Mononuclear cell (primary cell): Measurements from ENCODE around the gene DNASE2B. TPM values are rescaled to one million over a fixed set of nuclear protein-coding genes. Genes with fewer than 3 reads are reported as not detected.

Experiments
- H3K27me3 ChIP-seq: 2 replicates; pipeline ENCODE4 v1.6.0; 2011; ENCODE audit warnings: low read length, control low read depth; ENCODE audit not compliant: insufficient read depth
- H3K4me1 ChIP-seq: 2 replicates; pipeline ENCODE4 v1.5.1; 2011; ENCODE audit warnings: mild to moderate bottlenecking, low read length, control low read depth; ENCODE audit not compliant: insufficient read depth
- H3K4me3 ChIP-seq: 2 replicates; pipeline ENCODE4 v1.5.1; 2011; ENCODE audit warnings: mild to moderate bottlenecking, low read length, moderate library complexity
- H3K9me3 ChIP-seq: 2 replicates; pipeline ENCODE4 v1.5.1; 2011; ENCODE audit warnings: low read depth, mild to moderate bottlenecking, control low read depth, low read length
- total RNA-seq: library from RNA; depleted of rRNA; stranded (reverse); fragments of >200 nt; gene quantifications from one replicate; pipeline ENCODE4 v1.2.3, GENCODE V29; 2012

The DNASE2B gene
- total RNA-seq, 1 donor, result not detected

DNA sequence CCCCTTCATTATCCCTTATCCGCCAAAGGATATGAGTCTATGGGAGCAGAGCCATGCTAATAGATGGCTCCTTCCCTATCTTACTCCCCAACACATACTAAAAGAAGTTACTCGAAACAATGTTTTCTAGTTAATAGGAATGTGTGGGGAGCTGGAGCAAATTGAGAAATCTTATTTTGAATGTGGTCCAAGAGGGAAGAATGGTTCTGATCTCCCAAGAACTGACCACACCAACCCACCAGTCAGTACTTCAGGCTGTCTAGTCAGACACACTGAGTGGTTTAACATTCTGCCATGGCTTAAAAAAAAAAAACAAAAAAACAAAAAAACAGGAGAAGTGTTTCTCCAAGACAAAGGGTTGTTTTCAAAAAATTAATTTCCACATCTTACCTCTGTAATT, 31.5 kb upstream of the DNASE2B start:
- H3K27me3 ChIP-seq, result no peaks in the 10 kb centered on the region
- H3K4me3 ChIP-seq, result no peak overlapping the region
- H3K9me3 ChIP-seq, result no peaks in the 10 kb centered on the region
- no peaks in the 10 kb centered on the region for H3K4me1 ChIP-seq

- Histone ChIP-seq H3K4me3 (no peak overlapping the region), H3K27me3 (no peaks in the 10 kb centered on the region), H3K9me3 (no peaks in the 10 kb centered on the region), H3K4me1 (no peaks in the 10 kb centered on the region)
Observed at GRCh38 chr1:84367219-84367618, 31.1 kb upstream of the DNASE2B start.

DNA sequence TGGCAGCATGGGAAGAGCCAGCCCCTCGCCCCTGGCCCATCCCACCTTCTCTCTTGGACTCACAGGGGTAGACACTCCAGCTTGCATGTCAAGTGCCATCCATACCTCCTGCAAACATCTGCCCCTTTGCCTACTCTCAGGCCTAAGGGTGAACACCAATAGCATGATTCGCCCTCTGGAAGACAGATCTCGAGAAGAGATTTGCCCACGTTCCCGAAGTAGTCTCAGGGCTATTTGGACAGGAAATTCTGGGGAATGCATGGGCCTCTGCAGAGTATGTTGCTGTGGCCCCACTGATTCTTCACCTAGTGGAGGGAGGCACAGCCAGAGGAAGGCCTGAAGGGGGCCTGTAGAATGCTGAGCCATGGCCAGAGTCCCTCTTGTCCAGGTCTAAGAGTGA, 29.8 kb upstream of the DNASE2B start:
- H3K4me3 ChIP-seq, result no peak overlapping the region
- no peaks in the 10 kb centered on the region for H3K4me1 ChIP-seq
- H3K27me3 ChIP-seq, result no peaks in the 10 kb centered on the region
- no peaks in the 10 kb centered on the region for H3K9me3 ChIP-seq

DNA sequence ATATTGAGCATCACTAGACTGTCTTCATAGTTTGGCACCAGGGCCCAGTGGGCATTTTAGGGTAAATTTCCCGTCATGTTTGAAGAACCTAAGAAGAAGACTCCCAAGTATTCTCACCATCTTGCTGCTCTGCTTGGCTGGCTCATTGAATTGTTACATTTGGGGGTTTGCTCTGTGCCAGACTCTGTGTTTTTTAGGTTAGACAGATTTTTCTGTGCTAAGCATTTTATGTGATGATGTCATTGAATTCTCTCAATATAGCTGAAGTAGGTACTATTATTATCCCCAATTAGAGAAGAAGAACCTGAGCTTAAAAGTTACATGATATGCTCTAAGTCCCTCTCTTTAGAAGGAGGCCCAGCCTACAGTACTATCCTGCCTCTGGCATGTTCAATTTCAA, 28.0 kb upstream of the DNASE2B start:
- no peak overlapping the region for H3K4me3 ChIP-seq
- no peaks in the 10 kb centered on the region for H3K4me1 ChIP-seq
- no peaks in the 10 kb centered on the region for H3K27me3 ChIP-seq
- no peaks in the 10 kb centered on the region for H3K9me3 ChIP-seq

DNA sequence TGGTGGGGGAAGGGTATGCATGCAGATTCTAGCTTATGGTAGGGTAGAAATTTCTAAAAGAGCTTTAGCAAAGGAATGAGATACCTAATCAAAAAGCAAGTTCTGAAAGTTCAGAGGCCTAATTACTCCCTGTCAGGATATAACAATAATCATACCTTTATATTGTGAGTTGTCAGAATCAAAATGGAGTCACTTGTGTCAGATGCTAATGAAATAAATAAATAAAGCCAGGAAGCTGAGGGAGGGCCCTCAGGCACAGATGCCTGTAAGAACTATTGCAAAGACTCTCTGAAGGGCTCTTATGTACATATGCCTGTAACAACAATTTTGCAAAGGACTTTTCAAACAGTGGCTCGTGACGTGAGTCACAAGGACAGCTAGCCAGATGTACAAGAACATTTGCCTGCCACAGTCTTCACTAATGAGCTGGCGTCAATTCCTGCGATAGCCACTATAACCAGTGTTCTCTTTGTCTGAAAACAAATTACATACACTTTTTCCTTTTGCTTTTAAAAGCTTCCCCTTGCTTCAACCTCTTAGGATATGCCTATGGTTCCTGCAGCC, 27.4 kb upstream of the DNASE2B start:
- H3K27me3 ChIP-seq, result no peaks in the 10 kb centered on the region
- H3K9me3 ChIP-seq, result no peaks in the 10 kb centered on the region
- no peaks in the 10 kb centered on the region for H3K4me1 ChIP-seq
- H3K4me3 ChIP-seq, result no peak overlapping the region

DNA sequence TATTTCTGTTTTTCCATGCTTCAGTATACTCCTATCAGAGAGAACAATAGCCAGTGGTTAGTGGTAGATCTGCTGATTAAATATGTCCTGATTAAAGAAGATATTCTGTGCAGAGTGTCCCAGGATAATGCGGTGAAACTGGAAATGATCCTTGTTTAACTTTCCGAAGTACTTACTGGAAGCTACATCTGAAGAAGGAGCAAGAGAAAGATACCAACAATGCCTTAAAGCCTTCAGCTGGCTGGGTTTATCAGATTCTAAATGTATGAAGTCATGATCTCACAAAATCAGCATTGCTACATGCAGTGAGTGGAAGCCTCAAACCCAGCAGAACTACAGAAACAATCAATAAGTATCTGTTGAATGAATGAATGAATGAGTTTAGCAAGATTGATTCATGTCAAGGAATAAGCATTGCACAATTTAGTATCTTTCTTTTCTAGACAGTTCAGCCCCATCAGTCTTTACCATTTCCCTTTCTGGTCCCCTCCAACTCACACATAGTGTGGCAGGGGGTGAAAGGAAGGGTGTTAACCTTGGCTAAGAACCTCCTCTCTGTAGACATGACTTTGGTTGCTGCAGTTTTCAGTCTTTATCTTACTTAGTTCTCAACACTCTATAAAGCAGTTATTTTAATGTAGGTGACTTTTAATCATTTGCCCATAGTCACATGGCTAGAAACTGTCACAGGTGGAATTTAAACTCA, 24.7 kb upstream of the DNASE2B start:
- no peaks in the 10 kb centered on the region for H3K27me3 ChIP-seq
- H3K4me3 ChIP-seq, result no peak overlapping the region
- no peaks in the 10 kb centered on the region for H3K4me1 ChIP-seq
- no peaks in the 10 kb centered on the region for H3K9me3 ChIP-seq

DNA sequence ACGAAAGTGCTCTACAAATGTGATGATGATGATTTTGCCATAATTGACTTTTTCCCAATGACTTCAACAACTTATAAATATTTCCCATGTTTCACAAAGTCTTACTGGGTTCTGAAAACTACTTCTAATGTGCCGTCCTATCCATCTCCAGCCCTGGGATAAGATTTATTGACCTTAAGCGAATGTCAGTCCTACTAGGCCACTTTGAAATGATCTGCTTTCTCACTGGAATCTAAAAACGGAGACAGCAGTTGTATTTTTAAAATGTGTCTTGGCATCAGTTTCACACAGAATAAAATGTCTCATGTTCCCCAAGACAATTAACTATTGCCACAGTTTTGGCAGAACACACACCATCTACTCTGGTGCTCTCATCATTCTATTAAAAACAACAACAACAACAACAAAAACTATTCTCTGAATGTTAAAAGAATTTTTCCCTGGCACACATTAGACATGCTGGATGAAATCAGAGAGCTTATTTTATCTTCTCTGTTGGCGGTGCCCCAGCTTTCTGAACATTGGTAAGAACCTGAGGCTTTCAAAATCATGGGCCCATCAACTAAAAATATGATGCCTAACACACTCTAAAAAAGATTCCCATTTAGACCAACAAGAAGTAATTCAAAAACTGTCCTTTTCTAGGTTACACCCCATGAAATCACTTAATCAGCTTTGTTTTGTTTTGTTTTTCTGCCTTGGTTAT, 23.1 kb upstream of the DNASE2B start:
- H3K4me3 ChIP-seq, result no peak overlapping the region
- H3K27me3 ChIP-seq, result no peaks in the 10 kb centered on the region
- no peaks in the 10 kb centered on the region for H3K4me1 ChIP-seq
- no peaks in the 10 kb centered on the region for H3K9me3 ChIP-seq

DNA sequence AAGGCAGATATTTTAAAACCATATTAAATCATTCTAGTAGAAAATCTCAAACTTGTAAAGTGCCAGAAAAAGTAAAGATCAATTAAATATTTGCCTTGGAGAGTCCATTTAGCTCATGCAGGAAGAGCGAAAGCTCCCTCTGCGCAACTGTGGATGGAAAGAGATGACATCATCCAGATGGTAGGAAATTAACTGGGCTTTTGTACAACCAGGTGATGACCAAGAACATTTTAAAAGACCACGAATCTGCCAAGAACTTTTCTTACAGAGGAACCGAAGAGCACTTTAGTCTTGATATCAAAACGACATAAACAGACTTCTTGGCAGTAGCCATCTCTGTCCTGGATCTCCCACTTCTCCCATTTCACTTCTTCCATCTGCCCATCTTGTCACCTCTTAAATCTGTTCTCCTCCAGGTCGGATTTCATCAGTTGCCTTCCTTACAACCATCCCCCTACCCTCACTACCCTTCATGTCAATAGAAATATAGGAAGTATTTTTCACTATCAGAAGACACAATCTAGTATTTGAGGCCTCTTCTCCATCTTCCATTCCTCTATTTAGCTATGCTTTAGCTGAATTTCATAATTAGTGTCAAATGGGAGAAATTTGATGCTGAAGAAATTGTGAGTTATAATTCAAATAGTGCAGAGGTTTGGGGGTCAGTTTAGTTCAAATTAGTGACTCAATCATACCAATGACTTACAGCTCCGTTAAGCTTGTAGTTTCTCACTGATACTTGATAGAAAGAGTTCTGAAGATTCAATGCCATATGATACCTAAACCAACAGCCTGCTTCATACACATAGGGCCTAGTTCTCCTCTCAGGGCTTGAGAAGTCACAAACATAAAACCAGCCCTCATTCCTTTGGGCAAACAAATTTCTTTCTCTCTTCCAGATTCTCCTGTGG, 22.0 kb upstream of the DNASE2B start:
- Histone ChIP-seq H3K4me1 (no peaks in the 10 kb centered on the region), H3K9me3 (no peaks in the 10 kb centered on the region), H3K27me3 (no peaks in the 10 kb centered on the region), H3K4me3 (no peak overlapping the region)

- H3K4me1 ChIP-seq, result no peaks in the 10 kb centered on the region
- no peak overlapping the region for H3K4me3 ChIP-seq
- H3K27me3 ChIP-seq, result no peaks in the 10 kb centered on the region
- no peaks in the 10 kb centered on the region for H3K9me3 ChIP-seq
Observed at GRCh38 chr1:84377480-84378095, 20.7 kb upstream of the DNASE2B start.

DNA sequence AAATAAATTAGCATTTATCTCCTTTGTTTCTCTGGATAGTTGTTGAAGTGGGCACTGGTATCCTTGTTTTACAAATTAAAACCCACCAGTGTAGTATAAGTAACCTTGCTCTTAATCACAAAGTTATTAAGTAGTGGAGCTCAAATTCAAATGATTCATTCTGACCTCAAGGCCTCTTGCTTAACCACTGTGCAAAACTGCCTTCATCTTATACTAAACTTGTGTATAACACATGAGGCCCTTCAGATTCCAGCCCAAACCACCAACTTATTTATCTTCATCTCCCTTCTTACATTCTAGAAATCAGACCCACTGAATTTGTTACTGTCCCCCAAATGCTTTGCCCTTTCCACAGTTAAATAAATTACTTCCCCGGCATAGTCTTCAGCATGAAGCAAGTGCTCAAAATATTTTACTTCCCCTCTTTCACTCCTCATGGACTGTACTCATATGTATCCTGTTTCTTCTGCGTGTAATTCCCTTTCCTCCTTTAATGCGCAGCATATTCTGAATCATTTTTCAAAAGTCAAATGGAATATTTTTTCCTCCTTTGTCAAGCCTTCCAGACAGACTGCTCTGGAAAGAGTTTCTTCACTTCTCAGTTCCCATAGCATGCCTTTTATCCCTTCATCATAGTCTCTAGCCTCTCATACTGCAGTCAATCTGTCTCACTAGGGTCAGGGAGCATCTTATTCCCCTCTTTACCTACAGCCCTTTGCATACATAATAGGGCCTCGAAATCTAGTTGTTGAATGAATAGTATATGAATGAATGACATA, 19.0 kb upstream of the DNASE2B start:
- no peaks in the 10 kb centered on the region for H3K27me3 ChIP-seq
- no peaks in the 10 kb centered on the region for H3K9me3 ChIP-seq
- no peak overlapping the region for H3K4me3 ChIP-seq
- no peaks in the 10 kb centered on the region for H3K4me1 ChIP-seq

- no peaks in the 10 kb centered on the region for H3K9me3 ChIP-seq
- H3K4me3 ChIP-seq, result no peak overlapping the region
- H3K4me1 ChIP-seq, result no peaks in the 10 kb centered on the region
- no peaks in the 10 kb centered on the region for H3K27me3 ChIP-seq
Observed at GRCh38 chr1:84379917-84380180, 18.4 kb upstream of the DNASE2B start.

DNA sequence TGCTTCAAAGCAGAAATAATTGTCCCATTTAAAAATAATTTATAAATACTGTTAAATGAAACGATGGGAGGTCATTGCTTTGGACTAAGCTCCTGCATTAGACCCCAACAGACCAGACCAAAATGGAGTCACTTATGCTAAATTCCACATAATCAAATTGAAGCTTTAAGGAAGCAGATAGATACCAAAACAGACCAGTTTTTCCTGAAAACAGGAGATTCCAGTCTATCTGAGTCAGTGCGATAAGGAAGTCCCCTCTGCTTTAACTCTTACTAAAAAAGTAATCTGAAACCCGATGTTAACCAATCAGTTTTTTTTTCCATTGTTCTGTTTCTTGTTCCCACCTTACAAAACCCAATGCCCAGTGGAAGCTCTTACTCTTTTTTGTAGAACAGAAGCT, 16.2 kb upstream of the DNASE2B start:
- no peaks in the 10 kb centered on the region for H3K4me1 ChIP-seq
- no peaks in the 10 kb centered on the region for H3K27me3 ChIP-seq
- H3K4me3 ChIP-seq, result no peak overlapping the region
- H3K9me3 ChIP-seq, result no peaks in the 10 kb centered on the region

DNA sequence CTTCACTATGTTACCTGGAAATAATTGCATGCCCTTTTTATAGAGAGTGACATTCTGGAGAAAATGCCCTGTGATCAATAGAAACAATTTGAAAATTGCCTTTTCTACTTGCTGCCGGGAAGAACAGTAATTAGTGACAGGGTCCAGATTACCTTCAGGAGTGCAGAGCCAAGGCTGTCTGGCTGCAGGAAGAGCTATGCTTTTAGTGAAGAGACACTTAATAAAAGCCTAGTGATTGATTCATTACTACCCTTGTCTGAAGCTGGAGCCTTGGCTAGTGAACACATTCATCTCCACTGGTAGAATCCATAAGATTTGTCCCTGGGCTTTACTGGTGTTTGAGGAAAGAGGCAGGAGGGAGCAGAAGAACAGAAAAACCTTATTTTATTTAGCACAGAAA, 12.9 kb upstream of the DNASE2B start:
- Histone ChIP-seq H3K4me1 (peaks cover 13% of the 10 kb centered on the region), H3K4me3 (no peak overlapping the region), H3K27me3 (no peaks in the 10 kb centered on the region), H3K9me3 (no peaks in the 10 kb centered on the region)

DNA sequence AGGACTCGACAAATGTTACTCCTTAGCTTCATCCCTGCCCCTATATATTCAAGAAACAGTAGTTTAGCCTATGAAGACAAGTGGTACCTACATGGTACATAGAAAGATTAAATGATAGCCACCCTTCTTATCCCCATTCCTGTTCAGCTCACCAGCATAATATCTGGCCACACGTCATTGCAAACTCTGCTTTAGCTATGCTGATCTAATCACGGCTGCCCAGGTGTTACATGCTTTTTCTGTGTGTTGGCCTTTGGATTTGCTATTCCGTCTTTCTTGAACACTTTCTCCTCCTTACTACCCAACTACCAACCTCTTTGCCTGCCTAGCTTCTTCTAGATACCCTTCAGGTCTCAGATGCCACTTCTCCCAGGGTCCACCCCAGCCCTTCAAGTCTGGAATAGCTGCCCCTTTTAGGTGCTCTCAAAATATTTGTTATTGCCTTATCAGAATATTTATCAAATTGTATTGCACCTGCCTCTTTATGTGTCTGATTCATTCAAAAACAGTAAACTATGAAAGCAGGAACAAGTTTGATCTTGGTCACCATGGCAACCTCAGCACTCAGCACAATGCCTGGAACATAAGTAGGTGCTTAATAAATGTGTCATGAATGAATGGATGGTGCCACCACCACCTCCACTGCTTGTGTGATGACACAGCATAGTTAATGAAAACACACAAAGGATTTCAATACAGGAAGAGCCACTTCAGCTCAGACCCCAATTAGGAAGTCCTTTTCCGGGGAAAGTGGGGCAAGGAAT, 11.4 kb upstream of the DNASE2B start:
- Histone ChIP-seq H3K27me3 (no peaks in the 10 kb centered on the region), H3K4me1 (peaks cover 13% of the 10 kb centered on the region), H3K9me3 (no peaks in the 10 kb centered on the region), H3K4me3 (no peak overlapping the region)
